HEK293 (cell line): ENCODE measurements around the gene ZNF594.
A peak's percentile ranks its signal among the peaks of the same experiment; 100 is the strongest.

Source experiments
- CTCF ChIA-PET: fragments of 350-600 bp; formaldehyde crosslinking; extraction: SDS; loops from one replicate; lab custom pipeline; 2021; ENCODE audit warnings: antibody characterized with exemption; lab: Yijun Ruan, JAX
- POLR2A ChIA-PET: fragments of 300-600 bp; formaldehyde crosslinking; extraction: SDS; loops from one replicate; lab custom pipeline; 2020; ENCODE audit warnings: antibody characterized with exemption, inconsistent platforms; lab: Yijun Ruan, JAX
- H3K27ac ChIP-seq: fragments of 200-500 bp; sonication (Bioruptor generic); 2 replicates; pipeline ENCODE4 v1.5.1; 2014; ENCODE audit warnings: low read depth, low read length, control low read depth, inconsistent platforms; ENCODE audit errors: extremely low read depth
- H3K36me3 ChIP-seq, 2 experiments: fragments of 200-500 bp in 1 of 2; sonication (Bioruptor generic) in 1 of 2; 1 replicate in 1 of 2; 2 replicates in 1 of 2; pipeline ENCODE4 v1.5.1; 2014 to 2017; ENCODE audit warnings: inconsistent platforms in 2 of 2, low read length in 2 of 2; ENCODE audit not compliant: control insufficient read depth in 2 of 2, insufficient read depth in 1 of 2
- H3K4me1 ChIP-seq: fragments of 200-500 bp; sonication (Bioruptor generic); 2 replicates; pipeline ENCODE4 v1.5.1; 2014; ENCODE audit warnings: mild to moderate bottlenecking, low read length, inconsistent platforms; ENCODE audit not compliant: control insufficient read depth, insufficient read depth
- H3K4me3 ChIP-seq: 2 replicates; pipeline ENCODE4 v1.5.1; 2011; ENCODE audit warnings: low read depth, mild to moderate bottlenecking, control low read depth, low read length, moderate library complexity
- H3K9me3 ChIP-seq: fragments of 200-500 bp; sonication (Bioruptor generic); 2 replicates; pipeline ENCODE4 v1.5.1; 2014; ENCODE audit warnings: low read depth, low read length, inconsistent platforms; ENCODE audit not compliant: control insufficient read depth, insufficient read depth
- OVOL3 ChIP-seq: fragments of 450-650 bp; formaldehyde crosslinking; IDR thresholded peaks from 2 replicates; pipeline ENCODE4 v1.5.1; 2016; ENCODE audit warnings: missing biosample characterization, missing genetic modification characterization
- SP2 ChIP-seq: fragments of 450-650 bp; formaldehyde crosslinking; IDR thresholded peaks from 2 replicates; pipeline ENCODE4 v1.5.1; 2016; ENCODE audit warnings: missing biosample characterization, missing genetic modification characterization
- ZIC2 ChIP-seq: fragments of 450-650 bp; formaldehyde crosslinking; IDR thresholded peaks from 2 replicates; pipeline ENCODE4 v1.5.1; 2016; ENCODE audit warnings: missing biosample characterization, missing genetic modification characterization
- ZNF138 ChIP-seq: fragments of 450-650 bp; formaldehyde crosslinking; IDR thresholded peaks from 2 replicates; pipeline ENCODE4 v1.5.1; 2016; ENCODE audit warnings: missing biosample characterization, missing genetic modification characterization, borderline replicate concordance
- ZNF221 ChIP-seq: fragments of 450-650 bp; formaldehyde crosslinking; IDR thresholded peaks from 2 replicates; pipeline ENCODE4 v1.5.1; 2017; ENCODE audit warnings: missing biosample characterization, missing genetic modification characterization, borderline replicate concordance
- ZNF423 ChIP-seq: fragments of 450-650 bp; formaldehyde crosslinking; IDR thresholded peaks from 2 replicates; pipeline ENCODE4 v1.5.1; 2016; ENCODE audit warnings: missing biosample characterization, missing genetic modification characterization
- ZNF514 ChIP-seq: fragments of 450-650 bp; formaldehyde crosslinking; IDR thresholded peaks from 2 replicates; pipeline ENCODE4 v1.5.1; 2016; ENCODE audit warnings: missing biosample characterization, missing genetic modification characterization
- ZNF558 ChIP-seq: fragments of 450-650 bp; formaldehyde crosslinking; IDR thresholded peaks from 2 replicates; pipeline ENCODE4 v1.5.1; 2016; ENCODE audit warnings: missing biosample characterization, missing genetic modification characterization
- ZNF654 ChIP-seq: fragments of 450-650 bp; formaldehyde crosslinking; IDR thresholded peaks from 2 replicates; pipeline ENCODE4 v1.5.1; 2016; ENCODE audit warnings: low read depth, missing biosample characterization, missing genetic modification characterization
- ZNF837 ChIP-seq: fragments of 450-650 bp; formaldehyde crosslinking; IDR thresholded peaks from 2 replicates; pipeline ENCODE4 v1.5.1; 2016; ENCODE audit warnings: missing biosample characterization, missing genetic modification characterization
- ZSCAN30 ChIP-seq: fragments of 450-650 bp; IDR thresholded peaks from 2 replicates; pipeline ENCODE4 v1.5.1; 2018; ENCODE audit warnings: missing biosample characterization, mild to moderate bottlenecking, missing genetic modification characterization, moderate library complexity
- TF ChIP-seq, protein P1 (sequence below): fragments of 450-650 bp; formaldehyde crosslinking; IDR thresholded peaks from 2 replicates; pipeline ENCODE4 v1.5.1; 2016; ENCODE audit warnings: missing biosample characterization, missing genetic modification characterization
- TF ChIP-seq, protein P2 (sequence below): fragments of 450-650 bp; formaldehyde crosslinking; IDR thresholded peaks from 2 replicates; pipeline ENCODE4 v1.5.1; 2016; ENCODE audit warnings: missing biosample characterization, missing genetic modification characterization
- TF ChIP-seq, protein P3 (sequence below): fragments of 450-650 bp; formaldehyde crosslinking; IDR thresholded peaks from 2 replicates; pipeline ENCODE4 v1.5.1; 2016; ENCODE audit warnings: missing biosample characterization, missing genetic modification characterization, borderline replicate concordance
- TF ChIP-seq, protein P4 (sequence below): fragments of 450-650 bp; formaldehyde crosslinking; IDR thresholded peaks from 2 replicates; pipeline ENCODE4 v1.5.1; 2016; ENCODE audit warnings: missing biosample characterization, missing genetic modification characterization, borderline replicate concordance

The ZNF594 gene

DNA sequence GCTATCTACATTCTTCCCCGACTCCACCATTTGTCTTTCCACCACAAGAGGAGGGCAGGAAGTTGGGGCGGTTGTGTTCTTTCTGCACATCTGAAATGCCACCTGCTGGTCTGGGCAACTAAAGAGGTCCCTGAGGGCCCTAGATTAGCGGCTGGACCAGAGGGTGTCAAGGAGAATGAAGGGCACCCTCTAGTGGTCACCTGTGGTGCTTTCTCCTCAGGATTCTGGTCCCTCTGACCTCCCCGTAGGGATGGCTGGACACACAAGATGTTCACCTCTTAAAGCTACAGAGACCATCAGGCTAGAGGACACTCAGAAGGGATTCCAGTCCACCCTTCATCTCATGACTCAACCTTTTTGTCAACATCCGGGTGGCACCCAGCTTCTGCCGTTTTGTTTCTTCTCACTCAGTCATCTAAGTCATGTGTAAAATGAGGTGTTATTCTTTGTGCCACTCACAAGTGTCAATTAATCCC, 45.9 kb upstream of the ZNF594 start:
- Histone ChIP-seq H3K36me3 (peaks cover 0 to 12% of the 10 kb centered on the region in 2 experiments; a peak in 1 of 3 replicates), H3K4me3 (no peak overlapping the region), H3K27ac (no peak overlapping the region), H3K4me1 (no peaks in the 10 kb centered on the region), H3K9me3 (no peaks in the 10 kb centered on the region)
- POLR2A ChIA-PET = no interaction called here
- CTCF ChIA-PET = interaction anchor here (0.5 to 2.0 kb wide), 19 partner anchors 9 to 169 kb away, joined by 3 to 19 read pairs (median 4); partner anchors contain the start of gene ZNF594
- TF ChIP-seq ZIC2 (tag by site-specific recombination) (peak; percentile 30; the same call in 1 of the 2 replicates), ZNF221 (tag by site-specific recombination) (no peak), ZNF558 (no peak), ZNF514 (no peak), ZNF138 (tag by site-specific recombination) (no peak), ZNF654 (tag by site-specific recombination) (peak; percentile 65), ZNF423 (tag by site-specific recombination) (0 out of 2 replicates have a peak, but pooled peaks have one; percentile 61), ZNF837 (tag by site-specific recombination) (no peak), ZSCAN30 (tag by site-specific recombination) (no peak), SP2 (tag by site-specific recombination) (no peak), OVOL3 (tag by site-specific recombination) (no peak)
- TF ChIP-seq, protein P1, sequence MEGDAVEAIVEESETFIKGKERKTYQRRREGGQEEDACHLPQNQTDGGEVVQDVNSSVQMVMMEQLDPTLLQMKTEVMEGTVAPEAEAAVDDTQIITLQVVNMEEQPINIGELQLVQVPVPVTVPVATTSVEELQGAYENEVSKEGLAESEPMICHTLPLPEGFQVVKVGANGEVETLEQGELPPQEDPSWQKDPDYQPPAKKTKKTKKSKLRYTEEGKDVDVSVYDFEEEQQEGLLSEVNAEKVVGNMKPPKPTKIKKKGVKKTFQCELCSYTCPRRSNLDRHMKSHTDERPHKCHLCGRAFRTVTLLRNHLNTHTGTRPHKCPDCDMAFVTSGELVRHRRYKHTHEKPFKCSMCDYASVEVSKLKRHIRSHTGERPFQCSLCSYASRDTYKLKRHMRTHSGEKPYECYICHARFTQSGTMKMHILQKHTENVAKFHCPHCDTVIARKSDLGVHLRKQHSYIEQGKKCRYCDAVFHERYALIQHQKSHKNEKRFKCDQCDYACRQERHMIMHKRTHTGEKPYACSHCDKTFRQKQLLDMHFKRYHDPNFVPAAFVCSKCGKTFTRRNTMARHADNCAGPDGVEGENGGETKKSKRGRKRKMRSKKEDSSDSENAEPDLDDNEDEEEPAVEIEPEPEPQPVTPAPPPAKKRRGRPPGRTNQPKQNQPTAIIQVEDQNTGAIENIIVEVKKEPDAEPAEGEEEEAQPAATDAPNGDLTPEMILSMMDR = peak; percentile 31; the same call in 1 of the 2 replicates
- TF ChIP-seq, protein P2, sequence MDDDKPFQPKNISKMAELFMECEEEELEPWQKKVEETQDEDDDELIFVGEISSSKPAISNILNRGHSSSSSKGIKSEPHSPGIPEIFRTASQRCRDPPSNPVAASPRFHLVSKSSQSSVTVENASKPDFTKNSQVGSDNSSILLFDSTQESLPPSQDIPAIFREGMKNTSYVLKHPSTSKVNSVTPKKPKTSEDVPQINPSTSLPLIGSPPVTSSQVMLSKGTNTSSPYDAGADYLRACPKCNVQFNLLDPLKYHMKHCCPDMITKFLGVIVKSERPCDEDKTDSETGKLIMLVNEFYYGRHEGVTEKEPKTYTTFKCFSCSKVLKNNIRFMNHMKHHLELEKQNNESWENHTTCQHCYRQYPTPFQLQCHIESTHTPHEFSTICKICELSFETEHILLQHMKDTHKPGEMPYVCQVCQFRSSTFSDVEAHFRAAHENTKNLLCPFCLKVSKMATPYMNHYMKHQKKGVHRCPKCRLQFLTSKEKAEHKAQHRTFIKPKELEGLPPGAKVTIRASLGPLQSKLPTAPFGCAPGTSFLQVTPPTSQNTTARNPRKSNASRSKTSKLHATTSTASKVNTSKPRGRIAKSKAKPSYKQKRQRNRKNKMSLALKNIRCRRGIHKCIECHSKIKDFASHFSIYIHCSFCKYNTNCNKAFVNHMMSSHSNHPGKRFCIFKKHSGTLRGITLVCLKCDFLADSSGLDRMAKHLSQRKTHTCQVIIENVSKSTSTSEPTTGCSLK = no peak
- TF ChIP-seq, protein P3, sequence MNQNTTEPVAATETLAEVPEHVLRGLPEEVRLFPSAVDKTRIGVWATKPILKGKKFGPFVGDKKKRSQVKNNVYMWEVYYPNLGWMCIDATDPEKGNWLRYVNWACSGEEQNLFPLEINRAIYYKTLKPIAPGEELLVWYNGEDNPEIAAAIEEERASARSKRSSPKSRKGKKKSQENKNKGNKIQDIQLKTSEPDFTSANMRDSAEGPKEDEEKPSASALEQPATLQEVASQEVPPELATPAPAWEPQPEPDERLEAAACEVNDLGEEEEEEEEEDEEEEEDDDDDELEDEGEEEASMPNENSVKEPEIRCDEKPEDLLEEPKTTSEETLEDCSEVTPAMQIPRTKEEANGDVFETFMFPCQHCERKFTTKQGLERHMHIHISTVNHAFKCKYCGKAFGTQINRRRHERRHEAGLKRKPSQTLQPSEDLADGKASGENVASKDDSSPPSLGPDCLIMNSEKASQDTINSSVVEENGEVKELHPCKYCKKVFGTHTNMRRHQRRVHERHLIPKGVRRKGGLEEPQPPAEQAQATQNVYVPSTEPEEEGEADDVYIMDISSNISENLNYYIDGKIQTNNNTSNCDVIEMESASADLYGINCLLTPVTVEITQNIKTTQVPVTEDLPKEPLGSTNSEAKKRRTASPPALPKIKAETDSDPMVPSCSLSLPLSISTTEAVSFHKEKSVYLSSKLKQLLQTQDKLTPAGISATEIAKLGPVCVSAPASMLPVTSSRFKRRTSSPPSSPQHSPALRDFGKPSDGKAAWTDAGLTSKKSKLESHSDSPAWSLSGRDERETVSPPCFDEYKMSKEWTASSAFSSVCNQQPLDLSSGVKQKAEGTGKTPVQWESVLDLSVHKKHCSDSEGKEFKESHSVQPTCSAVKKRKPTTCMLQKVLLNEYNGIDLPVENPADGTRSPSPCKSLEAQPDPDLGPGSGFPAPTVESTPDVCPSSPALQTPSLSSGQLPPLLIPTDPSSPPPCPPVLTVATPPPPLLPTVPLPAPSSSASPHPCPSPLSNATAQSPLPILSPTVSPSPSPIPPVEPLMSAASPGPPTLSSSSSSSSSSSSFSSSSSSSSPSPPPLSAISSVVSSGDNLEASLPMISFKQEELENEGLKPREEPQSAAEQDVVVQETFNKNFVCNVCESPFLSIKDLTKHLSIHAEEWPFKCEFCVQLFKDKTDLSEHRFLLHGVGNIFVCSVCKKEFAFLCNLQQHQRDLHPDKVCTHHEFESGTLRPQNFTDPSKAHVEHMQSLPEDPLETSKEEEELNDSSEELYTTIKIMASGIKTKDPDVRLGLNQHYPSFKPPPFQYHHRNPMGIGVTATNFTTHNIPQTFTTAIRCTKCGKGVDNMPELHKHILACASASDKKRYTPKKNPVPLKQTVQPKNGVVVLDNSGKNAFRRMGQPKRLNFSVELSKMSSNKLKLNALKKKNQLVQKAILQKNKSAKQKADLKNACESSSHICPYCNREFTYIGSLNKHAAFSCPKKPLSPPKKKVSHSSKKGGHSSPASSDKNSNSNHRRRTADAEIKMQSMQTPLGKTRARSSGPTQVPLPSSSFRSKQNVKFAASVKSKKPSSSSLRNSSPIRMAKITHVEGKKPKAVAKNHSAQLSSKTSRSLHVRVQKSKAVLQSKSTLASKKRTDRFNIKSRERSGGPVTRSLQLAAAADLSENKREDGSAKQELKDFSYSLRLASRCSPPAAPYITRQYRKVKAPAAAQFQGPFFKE (tag by site-specific recombination) = no peak
- TF ChIP-seq, protein P4, sequence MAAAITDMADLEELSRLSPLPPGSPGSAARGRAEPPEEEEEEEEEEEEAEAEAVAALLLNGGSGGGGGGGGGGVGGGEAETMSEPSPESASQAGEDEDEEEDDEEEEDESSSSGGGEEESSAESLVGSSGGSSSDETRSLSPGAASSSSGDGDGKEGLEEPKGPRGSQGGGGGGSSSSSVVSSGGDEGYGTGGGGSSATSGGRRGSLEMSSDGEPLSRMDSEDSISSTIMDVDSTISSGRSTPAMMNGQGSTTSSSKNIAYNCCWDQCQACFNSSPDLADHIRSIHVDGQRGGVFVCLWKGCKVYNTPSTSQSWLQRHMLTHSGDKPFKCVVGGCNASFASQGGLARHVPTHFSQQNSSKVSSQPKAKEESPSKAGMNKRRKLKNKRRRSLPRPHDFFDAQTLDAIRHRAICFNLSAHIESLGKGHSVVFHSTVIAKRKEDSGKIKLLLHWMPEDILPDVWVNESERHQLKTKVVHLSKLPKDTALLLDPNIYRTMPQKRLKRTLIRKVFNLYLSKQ (tag by site-specific recombination) = no peak
